Activated CD4-positive, alpha-beta T cell treated with anti-CD3 and anti-CD28 coated beads, Interleukin-2, amount 50 U/mL, for 48 hours (primary cell): ENCODE results near the gene BMPER.
"Not testable (repeated sequence)": the region's sequence is repeated elsewhere in the genome, so short reads cannot be mapped to it uniquely, and the experiment has no call there.

Source experiments
- DNase-seq, 2 experiments: peaks; one replicate each; pipeline ENCODE4 v3.0.0-alpha.2; 2020

BMPER gene

GRCh38 chr7:34153656-34154270, 248.4 kb downstream of the BMPER start:
- DNase-seq, result no peak

DNA sequence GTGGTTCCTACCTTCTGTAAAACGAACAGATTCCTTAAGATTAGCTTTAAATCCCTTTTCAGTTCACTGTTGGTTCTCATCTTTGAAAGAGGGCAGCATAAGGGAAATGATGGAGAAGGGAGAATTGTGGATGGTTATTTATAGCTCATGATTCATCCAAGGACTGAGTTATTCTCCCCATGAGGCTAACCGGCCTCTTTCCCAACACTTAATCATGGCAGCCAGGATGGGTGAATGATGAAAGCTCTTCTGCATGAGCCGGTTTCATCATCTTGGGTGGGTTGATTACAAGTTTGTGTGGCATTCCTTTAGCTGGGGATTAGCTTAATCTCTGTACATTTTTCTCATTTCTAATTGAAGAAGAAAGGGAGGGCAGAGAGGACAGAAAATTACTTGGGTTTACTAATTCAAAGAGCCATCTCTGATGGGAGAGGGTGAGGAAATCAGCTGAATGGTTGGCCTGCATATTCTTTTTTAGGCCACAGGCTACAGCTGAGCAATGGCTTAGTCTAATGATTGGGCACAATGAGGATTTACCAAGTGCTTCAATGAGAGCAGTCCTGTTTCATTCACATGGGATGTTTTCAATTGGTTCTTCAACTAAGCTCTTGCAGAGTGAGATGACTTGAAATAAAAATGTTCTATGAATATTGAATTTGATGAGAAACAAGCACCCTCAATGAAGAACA, 250.0 kb downstream of the BMPER start:
- no peak for DNase-seq

GRCh38 chr7:34156336-34156735, 251.0 kb downstream of the BMPER start:
- no peak for DNase-seq

DNA sequence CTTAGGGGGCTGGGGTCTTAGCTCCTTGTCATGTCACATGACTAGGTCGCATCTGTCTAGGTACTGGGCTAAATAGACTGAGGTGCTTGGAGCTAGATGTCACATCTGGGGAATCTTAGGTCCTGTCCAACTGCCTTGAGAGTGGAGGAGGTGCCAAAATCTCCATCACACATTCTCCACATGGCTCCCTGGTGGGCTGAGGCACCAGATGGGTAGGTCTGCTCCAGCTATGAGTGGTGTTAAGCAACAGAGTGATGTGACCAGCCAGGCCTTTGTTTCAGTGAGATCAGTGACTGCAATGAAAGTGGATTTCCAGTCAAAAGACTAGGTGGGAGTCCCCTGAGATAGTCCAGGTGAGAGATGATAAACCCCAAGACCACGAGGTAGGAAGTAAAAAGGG, 251.8 kb downstream of the BMPER start:
- no peak for DNase-seq

DNA sequence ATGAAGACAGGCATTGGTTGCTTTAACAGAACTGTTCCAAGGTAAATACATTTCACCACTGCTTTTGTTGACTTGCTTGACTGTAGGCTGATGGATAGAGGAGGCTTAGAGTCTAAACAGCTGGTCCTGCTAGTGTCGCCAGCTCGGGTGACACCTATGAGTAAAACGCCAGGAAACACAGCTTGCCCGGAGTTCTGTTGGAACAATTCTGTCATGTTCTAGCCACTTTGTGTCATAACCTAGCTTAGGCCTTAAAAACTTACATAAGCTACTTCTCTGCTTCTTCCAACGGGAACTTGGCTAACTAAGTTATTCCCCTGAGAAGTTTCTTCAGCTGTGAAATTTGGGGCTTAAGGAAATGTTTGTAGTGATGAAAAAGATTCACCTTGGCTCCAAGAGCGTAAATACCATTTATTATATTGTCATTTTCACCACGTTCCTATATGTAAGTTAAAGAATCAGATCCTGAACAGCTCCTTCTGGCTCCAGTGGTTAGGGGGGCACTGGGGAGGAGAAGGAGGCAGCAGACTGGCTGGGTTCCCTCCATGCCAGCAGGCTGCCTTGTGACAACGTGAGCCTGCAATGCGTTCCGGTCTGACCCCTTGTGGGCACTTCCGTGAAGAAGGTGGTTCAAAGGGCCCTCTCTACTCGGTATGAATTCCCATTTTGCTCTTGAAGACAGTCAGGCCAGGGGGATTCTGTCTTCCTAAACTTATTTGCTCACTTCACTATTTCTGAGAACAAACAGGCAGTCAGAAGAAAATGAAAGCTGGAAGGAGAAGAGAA, 253.2 kb downstream of the BMPER start:
- no peak for DNase-seq

- DNase-seq, result no peak
Observed at GRCh38 chr7:34160261-34160752, 255.0 kb downstream of the BMPER start.

GRCh38 chr7:34162027-34162565, 256.8 kb downstream of the BMPER start:
- no peak for DNase-seq

DNA sequence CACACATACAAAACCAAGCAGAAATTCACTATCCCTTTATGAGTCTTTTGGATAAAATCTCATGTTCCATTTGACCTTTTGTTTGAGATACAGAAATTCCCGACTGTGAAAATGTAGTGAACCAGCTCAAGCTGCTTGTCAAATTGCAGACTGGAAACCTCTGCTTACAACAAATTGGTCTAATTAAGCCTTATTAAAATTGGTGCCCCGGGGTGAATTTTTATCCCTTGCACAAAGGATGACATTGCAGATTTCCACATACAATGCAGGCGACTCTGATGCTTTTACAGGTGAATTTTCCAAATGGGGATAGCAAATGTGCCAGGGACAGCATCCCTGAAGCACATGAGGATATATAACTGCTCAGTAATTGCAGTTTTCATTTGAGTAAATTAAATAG, 257.3 kb downstream of the BMPER start:
- DNase-seq, result no peak

DNA sequence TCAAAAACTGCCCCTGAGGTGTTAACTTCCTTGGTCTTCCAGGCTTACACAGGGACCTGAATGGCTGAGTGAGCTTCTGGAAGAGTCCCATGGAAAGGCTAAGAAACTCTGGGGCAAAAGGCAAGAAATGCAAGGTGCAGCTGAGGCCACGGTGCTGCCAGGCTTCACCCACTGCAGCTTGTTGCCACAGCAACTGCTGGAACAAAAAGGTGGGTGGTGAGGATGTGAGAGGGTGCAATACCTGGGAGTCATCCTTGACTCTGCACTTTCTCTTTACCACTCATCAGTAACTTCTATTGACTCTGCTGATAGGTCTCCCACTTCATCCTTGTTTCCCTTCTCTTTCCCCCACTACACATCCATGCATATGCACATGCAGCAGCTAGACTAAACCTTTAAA, 258.6 kb downstream of the BMPER start:
- DNase-seq, result no peak

DNA sequence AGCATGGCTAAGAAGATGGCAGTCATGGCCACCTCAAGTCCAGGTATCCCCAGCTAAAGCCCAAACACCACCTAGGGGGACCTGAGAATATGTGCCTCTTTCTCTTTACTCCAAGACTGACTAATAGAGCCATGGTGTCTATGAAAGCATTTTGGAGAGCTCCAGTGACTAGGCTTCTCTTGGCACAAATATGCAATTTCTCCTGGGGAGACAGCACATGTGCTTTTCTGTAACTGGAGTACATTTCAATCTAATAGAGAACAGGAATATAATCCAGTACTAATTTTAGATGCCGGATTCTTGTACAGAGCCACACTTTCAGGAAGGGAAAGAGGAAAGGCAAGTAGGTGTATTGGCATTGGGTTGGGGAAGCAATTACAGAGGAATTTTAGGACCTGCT, 260.1 kb downstream of the BMPER start:
- no peak for DNase-seq

- no peak for DNase-seq
Observed at GRCh38 chr7:34165927-34166550, 260.7 kb downstream of the BMPER start.

- DNase-seq, result no peak
Observed at GRCh38 chr7:34168013-34168412, 262.7 kb downstream of the BMPER start.

DNA sequence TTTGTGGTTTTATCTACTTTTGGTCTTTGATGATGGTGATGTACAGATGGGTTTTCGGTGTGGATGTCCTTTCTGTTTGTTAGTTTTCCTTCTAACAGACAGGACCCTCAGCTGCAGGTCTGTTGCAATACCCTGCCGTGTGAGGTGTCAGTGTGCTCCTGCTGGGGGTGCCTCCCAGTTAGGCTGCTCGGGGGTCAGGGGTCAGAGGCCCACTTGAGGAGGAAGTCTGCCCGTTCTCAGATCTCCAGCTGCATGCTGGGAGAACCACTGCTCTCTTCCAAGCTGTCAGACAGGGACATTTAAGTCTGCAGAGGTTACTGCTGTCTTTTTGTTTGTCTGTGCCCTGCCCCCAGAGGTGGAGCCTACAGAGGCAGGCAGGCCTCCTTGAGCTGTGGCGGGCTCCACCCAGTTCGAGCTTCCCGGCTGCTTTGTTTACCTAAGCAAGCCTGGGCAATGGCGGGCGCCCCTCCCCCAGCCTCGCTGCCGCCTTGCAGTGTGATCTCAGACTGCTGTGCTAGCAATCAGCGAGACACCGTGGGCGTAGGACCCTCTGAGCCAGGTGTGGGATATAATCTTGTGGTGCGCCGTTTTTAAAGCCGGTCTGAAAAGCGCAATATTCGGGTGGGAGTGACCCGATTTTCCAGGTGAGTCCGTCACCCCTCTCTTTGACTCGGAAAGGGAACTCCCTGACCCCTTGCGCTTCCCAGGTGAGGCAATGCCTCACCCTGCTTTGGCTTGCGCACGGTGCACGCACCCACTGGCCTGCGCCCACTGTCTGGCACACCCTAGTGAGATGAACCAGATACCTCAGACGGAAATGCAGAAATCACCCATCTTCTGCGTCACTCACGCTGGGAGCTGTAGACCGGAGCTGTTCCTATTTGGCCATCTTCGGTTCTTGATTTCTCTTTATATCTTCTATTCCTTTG, 269.6 kb downstream of the BMPER start:
- DNase-seq, result not testable (repeated sequence)

- no peak for DNase-seq
Observed at GRCh38 chr7:34175837-34176236, 270.5 kb downstream of the BMPER start.

- no peak for DNase-seq
Observed at GRCh38 chr7:34177476-34177875, 272.1 kb downstream of the BMPER start.

GRCh38 chr7:34181271-34181958, 276.1 kb downstream of the BMPER start:
- DNase-seq, result no peak

- DNase-seq, result no peak
Observed at GRCh38 chr7:34184466-34184865, 279.1 kb downstream of the BMPER start.

DNA sequence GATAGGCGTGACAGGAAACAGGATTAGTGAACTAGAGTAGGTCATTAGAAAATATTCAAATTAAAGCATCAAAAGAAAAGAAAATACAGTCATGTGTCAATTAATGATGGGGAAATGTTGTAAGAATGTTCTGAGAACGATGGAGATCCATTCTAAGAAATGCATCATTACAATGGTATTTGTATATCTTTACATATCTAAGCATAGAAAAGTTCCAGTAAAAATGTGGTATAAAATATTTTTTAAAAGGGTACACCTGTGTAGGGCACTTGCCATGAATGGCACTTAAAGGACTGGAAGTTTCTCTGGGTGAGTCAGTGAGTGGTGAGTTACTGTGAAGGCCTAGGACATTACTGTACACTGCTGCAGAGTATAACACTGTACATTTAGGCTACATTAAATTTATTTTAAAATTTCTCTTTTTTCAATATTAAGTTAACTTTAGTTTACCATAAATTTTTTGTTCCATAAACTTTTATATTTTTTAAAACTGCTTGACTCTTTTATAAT, 282.5 kb downstream of the BMPER start:
- DNase-seq, result no peak

GRCh38 chr7:34189031-34189430, 283.7 kb downstream of the BMPER start:
- no peak for DNase-seq

GRCh38 chr7:34190299-34190698, 285.0 kb downstream of the BMPER start:
- no peak for DNase-seq

- DNase-seq, result no peak
Observed at GRCh38 chr7:34191162-34191561, 285.8 kb downstream of the BMPER start.
